Femur (tissue), 1 donor: ENCODE results near the gene KRT15.
"Not testable (repeated sequence)": the region's sequence is repeated elsewhere in the genome, so short reads cannot be mapped to it uniquely, and the experiment has no call there.

Experiments
- DNase-seq: peaks from one replicate; pipeline ENCODE4 v3.0.0-alpha.2; 2017

The KRT15 gene

GRCh38 chr17:41542786-41543185, 24.1 kb upstream of the KRT15 start:
- not testable (repeated sequence) for DNase-seq

GRCh38 chr17:41542357-41542756, 23.7 kb upstream of the KRT15 start:
- no peak for DNase-seq

DNA sequence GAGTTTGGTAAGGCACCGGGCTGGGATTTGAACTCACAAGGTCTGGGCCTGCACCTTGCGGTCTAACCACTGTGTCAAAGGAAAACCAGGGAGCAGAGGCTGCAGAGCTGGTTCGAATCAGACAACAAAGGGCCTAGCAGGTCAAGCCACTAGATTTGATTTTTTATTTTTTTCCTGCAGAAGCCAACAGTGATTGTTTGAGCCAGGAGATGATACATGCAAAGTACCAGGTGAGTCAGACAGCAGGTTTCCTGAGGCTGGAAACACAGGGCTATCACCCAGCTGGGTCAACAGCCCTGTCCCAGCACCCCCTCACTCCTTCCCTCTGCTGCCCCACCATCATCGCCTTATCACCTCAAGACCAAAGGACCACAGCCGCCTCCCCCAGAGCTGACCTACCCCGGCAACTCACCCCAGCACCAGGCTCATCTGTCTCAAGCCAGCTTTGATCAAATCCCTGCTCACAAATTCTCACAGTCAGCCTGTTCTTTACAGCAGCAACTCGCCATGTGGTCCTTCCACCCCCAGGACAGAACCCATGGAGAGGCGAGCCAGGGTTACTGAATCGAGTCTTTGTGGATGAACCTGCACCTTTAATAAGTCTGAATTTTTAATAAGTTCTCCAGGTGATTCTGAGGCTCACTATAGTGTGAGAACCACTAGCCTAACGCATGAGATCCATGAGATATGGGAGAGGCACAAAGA, 22.4 kb upstream of the KRT15 start:
- no peak for DNase-seq

DNA sequence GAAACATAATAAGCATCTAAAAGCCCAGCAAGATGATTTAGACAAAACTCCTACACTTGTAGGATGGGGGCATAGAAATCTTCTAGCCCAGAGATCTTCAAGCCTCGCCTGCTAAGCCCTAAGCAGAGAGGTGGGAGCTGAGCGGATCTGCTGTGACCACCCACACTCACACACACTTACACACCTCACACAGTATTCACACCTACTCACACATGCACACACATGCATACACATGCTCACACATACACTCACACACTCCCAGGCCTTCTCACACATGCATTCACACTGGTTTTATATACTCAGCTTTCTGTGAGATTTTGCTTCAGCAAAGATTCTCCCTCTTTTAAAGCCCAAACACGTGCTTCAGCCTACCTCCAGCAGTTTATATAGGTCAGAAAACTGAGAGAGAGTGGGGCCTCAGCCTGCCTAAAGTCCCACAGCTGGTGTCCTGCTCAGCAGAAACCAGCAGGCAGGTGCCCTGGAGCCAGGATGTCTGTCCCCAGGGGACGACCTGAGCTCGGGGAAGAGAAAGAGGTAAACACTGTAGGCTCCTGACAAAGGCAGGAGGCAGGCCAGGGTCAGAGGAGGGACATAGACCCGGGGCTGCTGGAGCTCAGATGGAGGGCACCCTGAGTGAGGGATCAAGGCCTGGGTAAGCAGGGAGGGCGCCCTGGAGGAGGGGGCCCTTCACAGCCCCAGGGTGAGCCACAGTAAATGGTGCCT, 21.4 kb upstream of the KRT15 start:
- no peak for DNase-seq

DNA sequence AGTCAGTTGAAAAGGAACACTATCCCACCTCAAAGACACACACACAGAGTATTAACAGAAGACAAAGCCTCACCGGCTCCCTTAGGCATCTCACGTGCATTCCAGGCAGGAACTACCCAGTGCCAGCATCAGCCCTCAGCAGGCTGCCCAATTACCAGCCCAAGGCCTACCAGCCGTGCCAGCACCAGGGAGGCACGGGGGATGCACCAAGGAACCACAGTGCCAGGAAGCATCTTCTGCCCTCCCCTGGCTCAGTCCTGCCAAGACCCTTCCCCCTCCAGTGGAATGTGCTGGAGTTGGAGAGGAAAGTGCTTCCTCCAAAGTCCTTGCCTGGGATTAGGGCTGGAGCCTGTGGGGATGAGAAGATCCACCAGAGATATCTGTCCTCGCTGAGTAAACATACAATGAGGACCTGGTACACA, 20.4 kb upstream of the KRT15 start:
- no peak for DNase-seq

- DNase-seq, result no peak
These were observed 19.9 kb upstream of the KRT15 start for GRCh38 chr17:41538565-41538991.

GRCh38 chr17:41537990-41538389, 19.3 kb upstream of the KRT15 start:
- no peak for DNase-seq

DNA sequence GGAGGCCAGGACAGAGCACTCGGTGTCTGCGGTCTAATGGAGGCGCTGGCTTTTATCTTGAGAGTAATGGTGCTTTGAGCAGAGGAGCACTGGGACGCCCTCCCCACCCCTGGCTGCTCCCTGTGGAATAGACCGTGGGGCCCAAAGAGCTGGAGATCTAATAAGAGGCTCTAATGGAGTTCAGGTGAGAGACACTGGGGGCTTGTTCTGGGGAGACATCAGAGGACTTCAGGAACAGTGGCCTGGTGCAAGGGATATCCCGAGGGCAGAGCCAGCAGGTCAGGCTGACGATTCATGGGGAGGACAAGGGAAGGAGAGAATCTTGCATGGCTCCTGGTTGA, 18.9 kb upstream of the KRT15 start:
- no peak for DNase-seq

GRCh38 chr17:41536741-41537613, 18.3 kb upstream of the KRT15 start:
- no peak for DNase-seq

DNA sequence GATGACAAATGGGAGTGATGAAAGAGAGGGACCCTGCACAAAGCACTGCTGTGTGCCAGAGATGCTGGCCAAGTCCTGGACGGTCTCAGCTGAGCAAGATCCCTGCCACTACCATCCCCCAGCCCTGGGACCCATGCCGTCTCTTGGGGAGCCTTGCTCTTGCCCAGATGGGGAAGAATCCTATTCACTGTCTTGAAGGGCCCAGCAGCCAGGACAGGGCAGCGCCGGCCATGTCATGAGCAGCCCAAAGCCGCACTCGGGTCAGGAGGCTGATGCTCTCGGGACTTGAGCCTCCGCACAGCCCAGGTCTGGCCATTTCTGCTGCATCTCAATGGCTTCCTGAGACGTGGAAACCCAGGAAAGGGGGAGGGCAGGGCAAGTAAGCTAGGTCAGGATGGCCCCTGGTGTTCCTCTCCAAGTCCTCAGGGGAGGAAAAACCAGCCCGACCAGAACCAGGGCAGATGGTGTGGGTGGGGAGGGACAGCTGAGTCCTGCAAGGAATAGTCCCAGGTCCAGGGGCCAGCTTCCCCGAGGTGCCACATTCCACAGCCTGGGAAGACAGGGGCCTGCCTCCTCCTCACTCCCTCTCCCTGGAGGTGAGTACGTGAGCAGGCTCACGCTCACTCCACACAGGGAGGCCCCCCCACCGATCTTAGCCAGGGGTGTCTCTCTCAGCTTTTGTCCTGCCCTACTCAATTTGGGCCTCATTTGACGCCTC, 17.2 kb upstream of the KRT15 start:
- no peak for DNase-seq

DNA sequence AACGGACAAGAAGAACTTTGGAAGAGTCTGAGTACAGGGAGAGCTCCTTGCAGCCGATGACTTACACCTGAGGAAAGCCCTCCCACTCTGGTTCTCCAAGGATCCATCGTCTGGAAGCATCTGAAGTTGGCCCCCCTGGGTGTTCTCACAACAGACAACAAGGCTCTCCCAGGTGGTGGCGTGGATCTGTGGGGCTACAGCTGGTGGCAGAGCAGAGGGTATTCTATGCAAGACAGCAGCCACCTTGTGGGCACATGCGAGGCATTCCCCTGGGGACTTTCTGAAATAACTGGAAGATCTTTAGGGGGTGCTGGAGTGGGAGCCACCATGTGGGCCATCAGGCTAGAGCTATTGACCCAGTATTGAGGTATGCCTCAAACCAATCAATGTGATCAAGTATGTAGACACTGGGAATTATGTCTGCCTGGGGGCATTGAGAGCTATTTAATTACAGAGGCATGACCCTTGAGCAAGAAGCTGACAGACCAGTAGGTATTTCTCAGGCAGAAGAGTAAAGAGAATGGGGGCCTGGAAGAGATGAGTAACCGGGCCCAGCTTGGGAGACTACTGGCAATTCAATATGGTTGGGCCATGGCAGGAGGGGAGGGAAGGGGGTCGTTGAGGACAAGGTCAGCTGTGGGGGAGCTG, 16.3 kb upstream of the KRT15 start:
- no peak for DNase-seq

DNA sequence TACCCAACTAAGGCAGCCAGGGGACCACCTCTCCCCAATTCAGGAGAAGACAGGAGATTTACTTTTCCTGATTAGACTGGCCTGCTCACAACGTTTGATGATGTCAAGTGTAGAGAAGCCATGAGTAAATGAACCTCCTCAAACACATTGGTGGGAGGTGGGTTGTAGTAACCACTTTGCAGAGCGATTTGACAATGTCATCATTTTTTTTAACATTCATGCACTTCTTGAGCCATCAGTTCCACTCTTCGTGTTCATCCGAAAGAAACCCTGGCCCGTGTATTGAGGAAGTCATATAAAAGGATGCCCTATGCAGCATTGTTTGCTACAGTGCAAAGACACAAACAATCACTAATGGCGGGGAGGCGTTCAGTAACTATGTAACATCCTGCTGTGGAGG, 14.9 kb upstream of the KRT15 start:
- no peak for DNase-seq

DNA sequence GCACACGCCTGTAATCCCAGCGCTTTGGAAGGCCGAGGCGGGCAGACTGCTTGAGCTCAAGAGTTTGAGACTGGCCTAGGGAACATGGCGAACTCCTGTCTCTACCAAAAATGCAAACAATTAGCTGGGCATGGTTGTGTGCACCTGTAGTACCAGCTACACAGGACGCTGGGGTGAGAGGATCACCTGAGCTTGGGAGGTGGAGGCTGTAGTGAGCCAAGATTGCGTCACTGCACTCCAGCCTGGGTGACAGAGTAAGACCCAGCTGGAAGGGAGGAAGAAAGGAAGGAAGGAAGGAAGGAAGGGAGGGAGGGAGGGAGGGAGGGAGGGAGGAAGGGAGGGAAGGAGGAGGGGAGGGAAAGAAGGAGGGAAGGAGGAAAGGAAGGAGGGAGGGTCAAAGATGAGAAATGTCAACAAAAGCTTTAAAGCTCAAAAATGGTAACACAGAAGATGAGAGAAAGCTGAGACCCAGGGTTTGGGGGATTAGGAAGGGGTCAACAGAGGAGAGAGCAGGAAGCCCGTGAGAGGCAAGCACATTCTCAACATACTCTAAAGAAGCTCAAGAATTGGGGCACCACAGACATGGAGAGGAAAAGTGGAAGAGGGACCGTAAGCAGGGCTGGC, 14.4 kb upstream of the KRT15 start:
- DNase-seq, result no peak

DNA sequence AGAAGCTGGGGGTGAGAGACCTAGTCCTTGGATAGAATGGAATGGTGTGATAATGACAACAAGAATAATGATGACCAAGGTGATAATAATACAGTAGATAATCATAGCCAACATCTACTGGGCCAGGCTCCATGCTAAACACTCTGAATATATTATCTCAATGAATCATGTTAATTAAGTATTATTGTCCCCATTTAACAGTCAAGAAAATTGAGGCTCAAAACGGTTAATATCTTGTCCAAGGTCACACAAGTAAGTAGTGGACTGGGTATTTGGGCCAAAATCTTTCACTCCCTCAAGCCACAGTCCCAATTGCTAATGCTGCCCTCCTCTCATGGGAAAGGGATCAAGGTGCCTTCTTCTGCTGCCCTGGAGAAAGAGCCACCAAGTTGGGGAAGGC, 13.3 kb upstream of the KRT15 start:
- no peak for DNase-seq

GRCh38 chr17:41530062-41531048, 11.7 kb upstream of the KRT15 start:
- DNase-seq, result no peak

- DNase-seq, result no peak
These were observed 10.8 kb upstream of the KRT15 start for GRCh38 chr17:41529491-41529915.

- DNase-seq, result no peak
These were observed 10.3 kb upstream of the KRT15 start for GRCh38 chr17:41528959-41529353.

DNA sequence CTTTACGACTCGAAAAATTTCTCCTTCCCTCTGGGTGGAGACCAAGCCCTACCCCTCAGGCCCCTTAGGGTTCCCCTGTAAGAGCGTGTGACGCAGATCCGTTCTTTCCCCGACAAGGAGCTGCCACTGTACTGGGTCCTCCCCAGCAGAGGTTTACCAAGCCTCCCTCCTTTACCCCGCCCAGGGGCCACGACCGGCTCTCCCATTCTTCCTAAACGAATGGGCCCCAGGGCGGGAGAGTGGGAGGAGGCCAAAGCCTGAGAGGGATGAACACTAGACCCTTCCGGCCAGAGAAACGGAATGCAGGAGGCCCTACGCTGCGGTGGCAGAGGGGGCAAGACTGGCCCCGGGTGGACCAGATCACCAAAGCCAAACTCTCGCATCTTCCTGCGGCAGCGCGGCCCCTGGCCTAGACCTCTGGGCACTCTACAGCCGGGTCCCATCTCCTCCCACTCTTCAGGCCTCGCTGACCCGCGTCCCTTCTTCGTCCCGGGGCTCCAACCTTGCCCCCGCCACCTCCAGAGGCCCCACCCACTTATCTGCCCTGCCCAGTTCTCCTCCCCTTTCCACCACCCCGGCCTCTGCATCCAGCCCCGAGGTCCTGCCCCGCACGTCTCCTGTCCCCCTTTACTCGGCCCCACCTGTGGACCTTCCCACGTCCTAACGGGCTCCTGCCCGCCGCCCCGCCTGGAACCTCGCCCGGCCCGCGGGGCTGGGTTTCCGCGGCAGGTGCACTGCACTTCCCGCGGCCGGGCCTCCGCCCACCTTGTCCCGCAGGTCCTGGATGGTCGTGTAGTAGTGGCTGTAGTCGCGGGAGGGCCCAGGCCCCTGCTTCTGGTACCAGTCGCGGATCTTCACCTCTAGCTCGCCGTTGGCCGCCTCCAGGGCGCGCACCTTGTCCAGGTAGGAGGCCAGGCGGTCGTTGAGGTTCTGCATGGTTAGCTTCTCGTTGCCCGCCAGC, 8.7 kb upstream of the KRT15 start:
- no peak for DNase-seq

DNA sequence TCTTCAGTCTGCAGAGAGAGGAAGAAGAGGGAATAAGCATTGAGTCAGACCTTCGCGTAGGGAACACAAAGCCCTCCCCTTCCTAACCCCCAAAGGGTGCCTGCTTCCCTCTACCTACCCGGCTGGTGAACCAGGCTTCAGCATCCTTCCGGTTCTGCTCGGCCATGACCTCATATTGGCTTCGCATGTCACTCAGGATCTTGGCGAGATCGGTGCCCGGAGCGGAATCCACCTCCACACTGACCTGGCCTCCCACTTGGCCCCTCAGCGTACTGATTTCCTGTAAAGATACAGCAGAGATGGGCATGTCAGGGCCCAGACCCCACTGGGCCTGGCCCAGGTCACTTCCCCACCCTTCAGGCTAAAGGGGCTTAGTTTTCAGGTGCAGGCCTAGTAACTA, 5.6 kb upstream of the KRT15 start:
- no peak for DNase-seq

DNA sequence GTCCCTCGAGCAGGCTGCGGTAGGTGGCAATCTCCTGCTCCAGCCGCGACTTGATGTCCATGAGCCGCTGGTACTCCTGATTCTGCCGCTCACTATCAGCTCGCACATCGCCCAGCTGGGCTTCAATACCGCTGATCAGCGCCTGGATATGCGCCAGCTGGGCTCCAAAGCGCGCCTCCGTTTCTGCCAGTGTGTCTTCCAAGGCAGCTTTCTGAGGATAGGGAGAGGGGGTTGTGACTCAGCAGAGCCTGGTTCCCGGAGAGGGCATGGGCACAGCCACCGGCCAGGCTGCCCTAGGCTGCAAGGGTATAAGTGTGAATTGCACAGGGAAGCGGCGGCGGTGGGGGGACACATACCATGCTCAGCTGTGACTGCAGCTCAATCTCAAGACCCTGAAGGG, 5.1 kb upstream of the KRT15 start:
- no peak for DNase-seq
